HG02970 (cell line): Measurements from ENCODE around the gene HOXA2.

ENCODE experiments used
- ATAC-seq: cut with Tn5 transposase; IDR thresholded peaks from one replicate; pipeline ENCODE4 v1.9.1; 2021; ENCODE audit warnings: mild to moderate bottlenecking, moderate library complexity, moderate number of reproducible peaks; ENCODE audit not compliant: unreplicated experiment, low FRiP score

The HOXA2 gene

GRCh38 chr7:27112955-27113949, 10.8 kb upstream of the HOXA2 start:
- ATAC-seq, result no peak

- no peak for ATAC-seq
These were observed 9.9 kb upstream of the HOXA2 start for GRCh38 chr7:27112361-27112760.

GRCh38 chr7:27111751-27112277, 9.3 kb upstream of the HOXA2 start:
- ATAC-seq, result no peak

GRCh38 chr7:27111042-27111750, 8.7 kb upstream of the HOXA2 start:
- no peak for ATAC-seq

- ATAC-seq, result no peak
These were observed 7.9 kb upstream of the HOXA2 start for GRCh38 chr7:27110186-27111031.

- no peak for ATAC-seq
These were observed 7.1 kb upstream of the HOXA2 start for GRCh38 chr7:27109466-27110185.

- no peak for ATAC-seq
These were observed 6.1 kb upstream of the HOXA2 start for GRCh38 chr7:27108390-27109127.

- ATAC-seq, result no peak
These were observed 5.2 kb upstream of the HOXA2 start for GRCh38 chr7:27107391-27108381.

GRCh38 chr7:27106901-27107240, 4.4 kb upstream of the HOXA2 start:
- no peak for ATAC-seq

- ATAC-seq, result no peak
These were observed 3.9 kb upstream of the HOXA2 start for GRCh38 chr7:27106181-27106900.

GRCh38 chr7:27105301-27106031, 3.0 kb upstream of the HOXA2 start:
- ATAC-seq, result no peak

GRCh38 chr7:27104341-27105058, 2.0 kb upstream of the HOXA2 start:
- no peak for ATAC-seq

GRCh38 chr7:27103489-27104226, 1.2 kb upstream of the HOXA2 start:
- no peak for ATAC-seq

GRCh38 chr7:27101957-27102580, 414 bp downstream of the HOXA2 start:
- ATAC-seq, result no peak
